ENCODE measurements around the gene WDR72.

DNA sequence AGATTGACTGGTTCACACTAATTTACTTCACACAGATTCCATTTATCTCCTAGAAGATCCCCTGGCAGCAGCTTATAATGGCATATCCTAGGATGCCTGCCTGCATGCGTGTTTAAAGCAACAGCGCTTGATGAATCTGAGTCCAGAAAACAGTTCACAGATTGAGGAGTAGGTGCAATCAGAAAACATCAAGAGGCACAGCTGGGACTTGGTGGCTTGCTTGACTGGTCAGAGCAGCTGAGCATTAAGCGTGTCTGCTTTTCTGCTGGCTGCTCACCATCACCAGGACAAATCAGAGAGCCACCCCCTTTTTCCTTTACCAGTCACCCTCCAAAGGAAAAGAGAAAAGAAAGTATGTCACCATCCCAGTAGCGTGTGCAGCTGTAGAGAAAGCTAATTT, 223.6 kb downstream of the WDR72 start:
- TF ChIP-seq POLR2AphosphoS5 (IDR thresholded peaks at IDR 0.05) (no peak), EP300 (conservative IDR thresholded peaks at IDR 0.05; ENCODE audit: poor library complexity, severe bottlenecking) (no peak), EZH2 (IDR thresholded peaks at IDR 0.05; ENCODE audit: borderline replicate concordance, insufficient read depth, low read length, poor library complexity, severe bottlenecking) (no peak)
- TF ChIP-seq, protein P1, sequence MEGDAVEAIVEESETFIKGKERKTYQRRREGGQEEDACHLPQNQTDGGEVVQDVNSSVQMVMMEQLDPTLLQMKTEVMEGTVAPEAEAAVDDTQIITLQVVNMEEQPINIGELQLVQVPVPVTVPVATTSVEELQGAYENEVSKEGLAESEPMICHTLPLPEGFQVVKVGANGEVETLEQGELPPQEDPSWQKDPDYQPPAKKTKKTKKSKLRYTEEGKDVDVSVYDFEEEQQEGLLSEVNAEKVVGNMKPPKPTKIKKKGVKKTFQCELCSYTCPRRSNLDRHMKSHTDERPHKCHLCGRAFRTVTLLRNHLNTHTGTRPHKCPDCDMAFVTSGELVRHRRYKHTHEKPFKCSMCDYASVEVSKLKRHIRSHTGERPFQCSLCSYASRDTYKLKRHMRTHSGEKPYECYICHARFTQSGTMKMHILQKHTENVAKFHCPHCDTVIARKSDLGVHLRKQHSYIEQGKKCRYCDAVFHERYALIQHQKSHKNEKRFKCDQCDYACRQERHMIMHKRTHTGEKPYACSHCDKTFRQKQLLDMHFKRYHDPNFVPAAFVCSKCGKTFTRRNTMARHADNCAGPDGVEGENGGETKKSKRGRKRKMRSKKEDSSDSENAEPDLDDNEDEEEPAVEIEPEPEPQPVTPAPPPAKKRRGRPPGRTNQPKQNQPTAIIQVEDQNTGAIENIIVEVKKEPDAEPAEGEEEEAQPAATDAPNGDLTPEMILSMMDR (IDR thresholded peaks at IDR 0.05; ENCODE audit: poor library complexity, severe bottlenecking) = no peak
- TF ChIP-seq, protein P2, sequence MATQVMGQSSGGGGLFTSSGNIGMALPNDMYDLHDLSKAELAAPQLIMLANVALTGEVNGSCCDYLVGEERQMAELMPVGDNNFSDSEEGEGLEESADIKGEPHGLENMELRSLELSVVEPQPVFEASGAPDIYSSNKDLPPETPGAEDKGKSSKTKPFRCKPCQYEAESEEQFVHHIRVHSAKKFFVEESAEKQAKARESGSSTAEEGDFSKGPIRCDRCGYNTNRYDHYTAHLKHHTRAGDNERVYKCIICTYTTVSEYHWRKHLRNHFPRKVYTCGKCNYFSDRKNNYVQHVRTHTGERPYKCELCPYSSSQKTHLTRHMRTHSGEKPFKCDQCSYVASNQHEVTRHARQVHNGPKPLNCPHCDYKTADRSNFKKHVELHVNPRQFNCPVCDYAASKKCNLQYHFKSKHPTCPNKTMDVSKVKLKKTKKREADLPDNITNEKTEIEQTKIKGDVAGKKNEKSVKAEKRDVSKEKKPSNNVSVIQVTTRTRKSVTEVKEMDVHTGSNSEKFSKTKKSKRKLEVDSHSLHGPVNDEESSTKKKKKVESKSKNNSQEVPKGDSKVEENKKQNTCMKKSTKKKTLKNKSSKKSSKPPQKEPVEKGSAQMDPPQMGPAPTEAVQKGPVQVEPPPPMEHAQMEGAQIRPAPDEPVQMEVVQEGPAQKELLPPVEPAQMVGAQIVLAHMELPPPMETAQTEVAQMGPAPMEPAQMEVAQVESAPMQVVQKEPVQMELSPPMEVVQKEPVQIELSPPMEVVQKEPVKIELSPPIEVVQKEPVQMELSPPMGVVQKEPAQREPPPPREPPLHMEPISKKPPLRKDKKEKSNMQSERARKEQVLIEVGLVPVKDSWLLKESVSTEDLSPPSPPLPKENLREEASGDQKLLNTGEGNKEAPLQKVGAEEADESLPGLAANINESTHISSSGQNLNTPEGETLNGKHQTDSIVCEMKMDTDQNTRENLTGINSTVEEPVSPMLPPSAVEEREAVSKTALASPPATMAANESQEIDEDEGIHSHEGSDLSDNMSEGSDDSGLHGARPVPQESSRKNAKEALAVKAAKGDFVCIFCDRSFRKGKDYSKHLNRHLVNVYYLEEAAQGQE (IDR thresholded peaks at IDR 0.05; ENCODE audit: borderline replicate concordance) = no peak

Data from neural cell (in vitro differentiated cells).